Lower leg skin (tissue), 3 donors: Measurements from ENCODE around the gene MTHFD1L.

Experiments used
- POLR2A ChIP-seq, 2 donors: fragments of 450-650 bp; IDR thresholded peaks; one replicate each; pipeline ENCODE4 v1.6.1; 2016 to 2017; ENCODE audit warnings: antibody characterized with exemption in 2 of 2, mild to moderate bottlenecking in 1 of 2, moderate library complexity in 1 of 2
- TF ChIP-seq, protein P1 (sequence below), 3 donors: fragments of 450-650 bp; IDR thresholded peaks; one replicate each; pipeline ENCODE4 v1.5.1; 2016; ENCODE audit warnings: antibody characterized with exemption in 3 of 3, mild to moderate bottlenecking in 3 of 3, moderate library complexity in 2 of 3

GRCh38 chr6:150994026-150994425, 128.5 kb downstream of the MTHFD1L start:
- TF ChIP-seq, protein P1, sequence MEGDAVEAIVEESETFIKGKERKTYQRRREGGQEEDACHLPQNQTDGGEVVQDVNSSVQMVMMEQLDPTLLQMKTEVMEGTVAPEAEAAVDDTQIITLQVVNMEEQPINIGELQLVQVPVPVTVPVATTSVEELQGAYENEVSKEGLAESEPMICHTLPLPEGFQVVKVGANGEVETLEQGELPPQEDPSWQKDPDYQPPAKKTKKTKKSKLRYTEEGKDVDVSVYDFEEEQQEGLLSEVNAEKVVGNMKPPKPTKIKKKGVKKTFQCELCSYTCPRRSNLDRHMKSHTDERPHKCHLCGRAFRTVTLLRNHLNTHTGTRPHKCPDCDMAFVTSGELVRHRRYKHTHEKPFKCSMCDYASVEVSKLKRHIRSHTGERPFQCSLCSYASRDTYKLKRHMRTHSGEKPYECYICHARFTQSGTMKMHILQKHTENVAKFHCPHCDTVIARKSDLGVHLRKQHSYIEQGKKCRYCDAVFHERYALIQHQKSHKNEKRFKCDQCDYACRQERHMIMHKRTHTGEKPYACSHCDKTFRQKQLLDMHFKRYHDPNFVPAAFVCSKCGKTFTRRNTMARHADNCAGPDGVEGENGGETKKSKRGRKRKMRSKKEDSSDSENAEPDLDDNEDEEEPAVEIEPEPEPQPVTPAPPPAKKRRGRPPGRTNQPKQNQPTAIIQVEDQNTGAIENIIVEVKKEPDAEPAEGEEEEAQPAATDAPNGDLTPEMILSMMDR (IDR thresholded peaks at IDR 0.05): no peak
- no peak for TF ChIP-seq POLR2A (IDR thresholded peaks at IDR 0.05)
